TTC549 (cell line): ENCODE data around the gene CLDN14.

Experiments used
- FAIRE-seq: peaks from 2 replicates; lab custom pipeline; 2012; peaks lifted over from hg19 to GRCh38; lab: Jason Lieb, UNC

The CLDN14 gene

DNA sequence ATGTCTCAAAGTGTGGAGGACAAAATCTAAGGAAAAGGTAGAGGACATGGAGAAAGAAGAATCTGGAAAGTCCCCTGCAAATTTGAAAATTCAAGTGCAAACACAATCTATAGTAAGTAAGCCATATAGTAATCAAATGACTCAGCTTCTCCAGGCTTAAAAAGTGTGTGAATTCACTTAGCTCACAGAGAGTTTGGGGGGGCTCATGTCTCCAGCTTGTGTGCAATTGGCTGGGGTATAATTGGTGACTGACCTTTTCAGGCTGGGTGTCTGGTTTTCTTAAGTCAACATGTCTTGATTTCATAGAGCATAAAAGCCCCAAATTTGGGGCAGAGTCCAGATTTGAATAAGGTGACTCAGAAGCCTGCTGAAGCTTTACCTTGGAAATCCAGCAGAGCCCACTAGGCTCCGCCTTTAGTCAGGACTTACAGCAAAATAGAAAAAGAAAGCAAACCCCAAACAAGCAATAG lies 8.6 kb downstream of the CLDN14 start:
- FAIRE-seq = no peak

DNA sequence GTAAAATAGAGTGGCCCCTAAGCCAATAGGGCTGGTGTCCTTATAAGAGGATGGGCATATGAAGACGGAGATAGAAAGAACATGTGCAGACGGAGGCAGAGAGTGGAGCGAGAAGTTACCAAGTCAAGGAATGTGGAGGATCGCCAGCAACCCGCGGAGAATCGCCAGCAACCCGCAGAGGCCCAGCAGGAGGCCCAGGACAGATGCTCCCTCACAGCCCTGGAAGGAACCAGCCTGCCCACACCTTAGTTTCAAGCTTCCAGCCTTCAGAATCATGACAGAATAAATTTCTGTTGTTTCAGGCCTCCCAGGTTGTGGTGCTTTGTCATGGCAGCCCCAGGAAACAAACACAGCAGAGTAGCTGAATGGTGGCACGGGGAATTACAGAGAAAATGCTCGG lies 9.6 kb downstream of the CLDN14 start:
- no peak for FAIRE-seq

DNA sequence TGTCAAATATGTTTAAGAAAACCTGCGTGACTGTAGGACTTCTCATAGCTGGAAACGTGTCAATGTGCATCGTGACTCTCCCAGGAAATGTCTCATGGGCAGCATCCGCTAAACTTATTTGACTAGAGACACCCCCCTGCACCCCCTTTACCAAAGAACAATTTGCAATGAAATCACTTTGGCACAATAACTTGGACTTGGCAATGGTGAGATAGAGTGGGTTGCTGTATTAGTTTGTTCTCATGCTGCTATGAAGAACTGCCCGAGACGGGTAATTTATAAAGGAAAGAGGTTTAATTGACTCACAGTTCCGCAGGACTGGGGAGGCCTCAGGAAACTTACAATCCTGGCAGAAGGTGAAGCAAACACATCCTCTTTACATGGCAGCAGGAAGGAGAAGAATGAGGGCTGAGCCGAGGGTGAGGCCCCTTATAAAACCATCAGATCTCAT lies 13.8 kb downstream of the CLDN14 start:
- FAIRE-seq = no peak

DNA sequence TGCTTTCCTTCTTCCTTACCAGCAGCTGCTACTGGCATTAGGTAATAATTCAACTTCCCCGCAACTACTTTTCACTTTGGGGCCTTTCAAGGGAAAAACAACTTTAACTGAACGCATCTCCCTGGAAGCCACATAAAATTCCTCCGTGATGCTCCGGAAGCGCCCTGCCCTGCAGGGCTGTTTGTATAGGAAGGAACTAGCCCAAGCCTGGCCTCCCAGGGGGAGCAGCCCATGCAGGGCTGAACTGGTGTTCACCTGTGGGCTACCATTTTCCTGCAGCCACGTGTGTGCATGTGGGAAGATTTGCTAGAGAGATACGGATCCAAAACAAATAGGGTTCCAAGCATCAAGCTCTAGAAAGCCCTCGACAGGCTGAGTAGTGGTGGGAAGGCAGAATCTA lies 14.4 kb downstream of the CLDN14 start:
- no peak for FAIRE-seq

DNA sequence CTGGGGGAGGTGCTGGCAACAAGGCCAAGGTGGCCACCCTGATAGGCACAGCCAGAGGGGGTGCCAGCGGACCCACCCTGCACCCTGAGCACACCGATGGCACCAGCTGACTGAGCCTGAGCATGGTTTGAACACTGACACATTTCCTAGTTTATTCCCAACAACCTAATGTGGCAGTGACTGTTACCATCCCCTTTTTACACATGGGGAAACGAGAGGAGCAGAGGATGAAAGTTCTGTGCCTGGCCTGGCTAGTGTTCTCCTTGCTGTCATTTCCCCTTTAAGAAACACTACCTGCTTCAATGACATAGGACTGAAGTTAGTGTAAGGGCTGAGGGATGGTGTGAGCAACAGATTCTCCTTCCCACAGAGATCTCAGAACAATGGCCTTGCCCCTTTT lies 15.3 kb downstream of the CLDN14 start:
- FAIRE-seq = no peak

DNA sequence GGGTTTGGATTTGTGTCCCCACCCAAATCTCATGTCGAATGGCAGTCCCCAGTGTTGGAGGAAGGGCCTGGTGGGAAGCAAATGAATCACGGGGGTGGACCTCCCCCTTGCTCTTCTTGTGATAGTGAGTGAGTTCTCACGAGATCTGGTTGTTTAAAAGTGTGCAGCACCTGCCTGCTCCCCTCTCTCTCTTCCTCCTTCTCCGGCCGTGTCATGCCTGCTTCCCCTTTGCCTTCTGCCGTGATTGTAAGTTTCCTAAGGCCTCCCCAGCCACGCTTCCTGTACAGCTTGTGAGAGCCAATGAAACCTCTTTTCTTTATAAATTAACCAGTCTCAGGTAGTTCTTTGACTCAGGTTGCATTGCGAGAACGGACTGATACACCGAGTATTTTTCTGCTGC lies 15.9 kb downstream of the CLDN14 start:
- no peak for FAIRE-seq

DNA sequence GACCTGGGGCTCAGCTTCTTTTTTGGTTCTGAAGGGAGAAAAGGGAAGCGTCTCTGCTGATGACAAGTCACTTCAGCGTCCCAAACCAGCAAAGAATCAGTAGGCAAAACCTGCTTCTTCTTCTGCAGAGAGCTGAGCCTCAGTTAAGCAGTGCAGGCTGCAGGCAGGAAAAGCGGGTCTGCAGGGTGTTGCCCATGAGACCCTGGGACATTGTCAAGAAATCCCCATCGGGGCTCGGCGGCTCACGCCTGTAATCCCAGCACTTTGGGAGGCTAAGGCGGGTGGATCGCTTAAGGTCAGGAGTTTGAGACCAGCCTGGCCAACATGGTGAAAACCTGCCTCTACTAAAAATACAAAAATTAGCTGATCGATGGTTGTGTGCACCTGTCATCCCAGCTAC lies 16.7 kb downstream of the CLDN14 start:
- FAIRE-seq = no peak

DNA sequence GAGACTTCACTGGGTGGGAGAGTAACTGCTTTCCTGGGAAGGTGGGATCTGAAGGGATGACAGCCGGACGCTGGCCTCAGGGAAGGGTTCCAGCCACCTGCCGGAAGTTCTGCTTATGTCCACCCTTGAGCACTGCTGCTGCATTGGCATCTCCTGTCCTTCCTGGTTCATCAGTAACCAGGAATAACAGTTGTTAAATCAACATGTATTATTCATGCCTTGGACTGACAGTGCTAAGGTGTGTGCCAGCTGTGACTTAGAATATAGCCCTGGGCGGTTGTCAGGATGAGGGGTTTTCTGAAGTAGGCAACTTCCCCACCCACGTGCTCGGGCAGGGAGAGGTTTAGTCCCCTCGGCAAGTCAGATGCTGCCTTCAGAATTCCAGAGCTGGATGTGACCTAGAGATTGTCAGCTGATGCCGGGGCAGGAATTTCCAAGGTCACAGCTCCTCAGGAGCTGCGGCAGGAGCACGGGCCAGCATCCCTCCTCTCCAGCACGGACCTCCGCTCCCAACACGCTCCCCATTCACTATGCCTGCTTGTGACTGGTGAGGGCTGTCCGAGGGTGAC lies 17.9 kb downstream of the CLDN14 start:
- FAIRE-seq = no peak

DNA sequence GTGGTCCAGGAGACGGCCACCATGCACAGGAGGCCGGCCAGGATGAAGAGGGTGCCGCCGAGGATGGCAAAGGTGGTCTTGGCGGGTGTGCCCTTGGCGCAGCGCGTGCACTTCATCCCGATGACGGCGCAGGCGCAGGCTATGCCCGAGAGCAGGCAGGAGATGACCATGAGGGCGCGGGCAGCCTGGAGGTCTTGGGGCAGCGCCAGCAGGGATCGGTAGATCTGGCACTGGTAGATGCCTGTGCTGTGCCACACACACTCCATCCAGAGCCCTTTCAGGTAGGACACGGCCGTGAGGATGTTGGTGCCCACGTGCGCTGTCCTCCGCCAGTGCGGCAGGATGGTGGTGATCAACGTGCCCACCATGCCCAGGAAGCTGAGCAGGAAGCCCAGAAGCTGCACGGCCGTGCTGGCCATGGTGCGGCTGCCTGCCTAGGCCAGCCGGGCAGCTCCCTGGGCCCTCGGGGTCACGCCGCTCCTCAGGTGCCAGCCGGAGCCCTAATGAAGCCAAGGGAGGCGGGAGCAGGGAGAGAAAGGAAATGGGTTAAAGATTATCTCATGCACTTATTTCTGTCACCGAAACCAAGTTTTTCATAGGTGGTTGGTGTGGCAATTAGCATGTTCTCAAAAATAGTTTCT lies 18.5 kb downstream of the CLDN14 start:
- no peak for FAIRE-seq

DNA sequence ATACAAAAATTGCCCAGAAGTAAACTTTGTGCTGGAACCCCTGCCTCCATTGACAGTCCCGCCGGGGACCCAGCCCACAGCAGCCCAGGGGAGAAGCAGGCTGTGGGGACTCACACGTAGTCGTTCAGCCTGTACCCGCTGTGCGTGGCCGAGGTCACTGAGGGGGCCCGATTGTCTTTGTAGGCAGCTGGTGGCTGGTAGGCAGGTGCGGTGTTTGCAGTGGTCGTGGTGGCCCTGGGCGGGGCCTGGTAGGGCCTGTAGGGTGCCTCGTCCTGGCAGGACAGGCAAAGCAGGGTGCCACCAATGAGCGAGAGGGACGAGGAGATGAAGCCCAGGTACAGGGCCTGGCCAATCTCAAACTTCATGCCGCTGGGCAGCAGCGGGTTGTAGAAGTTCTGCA lies 19.1 kb downstream of the CLDN14 start:
- no peak for FAIRE-seq

DNA sequence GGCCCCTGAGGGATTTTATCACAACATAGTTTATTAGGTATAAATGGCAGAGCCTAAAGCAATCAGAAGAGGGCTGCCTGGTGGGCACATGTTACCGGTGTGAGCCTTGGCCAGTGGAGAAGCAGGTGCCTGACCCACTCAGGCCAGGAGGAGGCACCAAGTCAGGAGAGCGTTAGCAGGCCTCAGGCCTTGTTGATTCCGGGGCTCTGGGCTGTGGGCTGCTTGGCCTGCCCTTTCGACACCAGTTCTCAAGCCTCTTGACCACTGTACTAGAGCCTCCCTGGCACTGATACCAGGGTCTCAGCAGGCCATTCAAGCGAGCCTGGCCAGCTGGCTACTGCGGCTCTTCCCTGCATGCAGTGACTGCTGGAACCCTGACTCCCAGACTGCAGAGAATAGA lies 20.8 kb downstream of the CLDN14 start:
- no peak for FAIRE-seq

DNA sequence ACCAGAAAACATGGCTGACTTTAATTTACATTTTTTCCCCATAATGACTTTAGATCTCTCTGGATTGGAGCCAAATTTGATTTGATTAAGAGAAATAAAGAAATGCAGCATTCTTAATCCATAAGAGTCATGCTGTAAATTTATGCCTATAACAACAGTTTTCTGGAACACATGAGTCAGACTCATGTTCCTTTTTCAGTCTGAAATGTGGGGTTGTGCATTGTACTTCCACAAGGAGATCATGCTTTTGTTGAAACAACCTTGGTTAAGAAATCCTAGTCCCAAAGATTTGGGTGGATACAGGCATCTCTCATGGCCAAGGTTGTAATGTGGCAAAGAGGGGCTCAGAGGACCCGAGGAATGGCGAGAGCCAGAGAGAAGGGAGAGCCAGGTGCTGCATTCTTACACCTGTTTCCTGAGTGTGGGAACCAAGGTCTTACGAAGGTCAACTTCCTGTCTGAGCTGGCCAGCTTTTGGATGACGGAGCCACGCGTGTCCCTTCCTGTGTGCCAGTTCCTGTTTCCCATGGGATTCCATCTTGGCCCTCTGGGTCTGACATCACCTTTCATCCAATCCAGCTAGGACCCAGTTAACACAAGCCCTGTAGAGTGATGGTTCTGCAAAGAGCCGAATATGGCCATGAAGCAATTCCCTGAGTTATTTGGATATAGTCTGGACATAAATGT lies 23.1 kb downstream of the CLDN14 start:
- FAIRE-seq = no peak

DNA sequence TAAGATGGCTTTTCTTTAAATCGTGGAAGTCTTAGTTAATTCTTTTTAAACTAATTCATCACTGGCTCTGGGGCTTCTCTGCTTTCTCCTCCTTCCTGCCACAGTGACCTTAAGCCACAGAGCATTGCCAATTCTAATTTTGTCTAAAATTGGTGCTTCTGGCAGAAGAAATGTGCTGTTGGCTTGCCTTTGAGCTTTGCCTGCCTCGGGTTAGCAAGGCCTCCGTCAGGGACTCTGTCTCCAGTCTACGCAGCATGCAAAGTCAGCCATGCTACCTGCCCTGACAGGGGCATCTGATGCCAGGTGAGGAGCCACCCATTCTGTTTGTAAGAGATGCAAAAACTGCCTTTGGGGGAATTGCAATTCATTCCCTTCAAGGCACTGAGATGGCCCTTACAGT lies 25.2 kb downstream of the CLDN14 start:
- FAIRE-seq = no peak

DNA sequence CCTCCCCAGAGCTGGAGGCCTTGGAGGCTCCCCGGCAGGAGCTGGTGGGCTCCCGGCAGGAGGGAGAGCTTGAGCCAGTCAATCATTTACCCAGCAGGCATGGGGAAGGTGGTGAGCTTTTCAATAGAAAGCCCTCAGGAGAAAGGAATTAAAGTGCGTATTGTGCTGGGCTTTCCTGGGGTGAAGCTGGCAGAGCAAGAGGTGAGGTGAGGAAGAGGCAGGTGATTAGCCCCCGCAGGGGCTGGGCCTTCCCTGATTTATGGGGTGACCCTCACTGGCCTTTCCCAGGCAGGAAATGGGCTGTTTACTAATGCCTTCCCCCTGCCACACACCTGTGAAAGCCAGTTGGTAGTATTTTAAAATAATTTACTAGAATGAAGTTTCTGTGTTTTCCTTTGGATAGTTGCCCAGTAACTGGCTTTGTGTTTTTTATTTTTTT lies 25.8 kb downstream of the CLDN14 start:
- no peak for FAIRE-seq

DNA sequence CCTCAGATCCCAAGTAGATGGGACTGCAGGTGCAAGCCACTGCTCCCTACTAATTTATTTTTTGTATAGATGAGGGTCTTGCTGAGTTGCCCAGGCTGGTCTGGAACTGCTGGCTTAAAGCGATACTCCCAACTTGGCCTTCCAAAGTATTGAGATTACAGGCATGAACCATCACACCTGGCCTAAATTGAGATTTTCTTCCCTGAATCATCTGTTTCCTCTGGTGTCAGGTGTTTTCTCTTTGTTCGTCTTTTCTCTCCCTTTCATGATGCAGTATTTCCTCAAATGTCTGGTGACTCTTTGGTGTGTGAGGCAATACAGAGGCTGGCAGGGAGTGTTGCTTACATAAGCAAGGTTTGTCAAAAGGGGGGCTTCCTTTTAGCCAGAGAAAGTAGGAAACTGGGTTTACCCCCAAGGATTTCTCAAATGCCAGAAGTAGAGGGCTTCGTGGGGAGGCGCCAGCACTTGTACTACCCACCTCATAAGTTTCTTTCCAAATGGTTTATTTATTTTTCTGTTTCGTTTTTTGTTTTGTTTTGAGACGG lies 27.6 kb downstream of the CLDN14 start:
- FAIRE-seq = no peak

DNA sequence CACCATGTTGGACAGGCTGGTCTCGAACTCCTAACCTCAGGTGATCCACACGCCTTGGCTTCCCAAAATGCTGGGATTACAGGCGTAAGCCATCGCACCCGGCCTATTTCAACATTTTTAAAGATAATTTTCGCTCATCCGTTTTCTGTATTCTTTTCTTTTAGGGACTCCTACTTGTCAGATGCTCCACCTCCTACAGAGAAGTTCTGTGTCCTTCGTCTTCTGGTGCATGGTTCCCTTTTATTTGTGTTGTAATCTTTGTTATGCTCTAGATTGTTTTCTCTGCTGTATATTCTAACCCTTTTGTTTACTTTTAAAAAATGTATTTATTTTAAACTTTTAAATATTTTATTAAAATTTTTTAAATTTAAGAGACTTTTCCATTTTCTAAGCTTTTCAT lies 28.4 kb downstream of the CLDN14 start:
- FAIRE-seq = no peak

DNA sequence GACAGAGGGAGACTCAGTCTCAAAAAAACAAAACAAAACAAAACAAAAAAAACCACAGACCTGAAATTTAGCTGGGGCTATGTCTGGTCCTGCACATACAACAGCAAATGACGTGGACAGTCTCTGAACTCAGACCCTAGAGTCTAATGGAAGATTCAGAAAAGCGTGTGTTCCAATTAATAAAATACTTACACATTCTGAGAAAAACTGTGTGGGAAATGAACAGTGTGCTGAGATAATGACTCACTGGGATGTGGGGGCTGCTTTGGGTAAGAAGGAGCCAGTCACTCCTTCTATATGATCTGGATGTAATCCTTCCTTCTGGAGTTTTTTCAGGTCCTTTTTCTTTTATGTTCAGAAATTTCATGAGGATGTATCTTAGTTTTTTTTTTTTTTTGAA lies 29.4 kb downstream of the CLDN14 start:
- FAIRE-seq = no peak

DNA sequence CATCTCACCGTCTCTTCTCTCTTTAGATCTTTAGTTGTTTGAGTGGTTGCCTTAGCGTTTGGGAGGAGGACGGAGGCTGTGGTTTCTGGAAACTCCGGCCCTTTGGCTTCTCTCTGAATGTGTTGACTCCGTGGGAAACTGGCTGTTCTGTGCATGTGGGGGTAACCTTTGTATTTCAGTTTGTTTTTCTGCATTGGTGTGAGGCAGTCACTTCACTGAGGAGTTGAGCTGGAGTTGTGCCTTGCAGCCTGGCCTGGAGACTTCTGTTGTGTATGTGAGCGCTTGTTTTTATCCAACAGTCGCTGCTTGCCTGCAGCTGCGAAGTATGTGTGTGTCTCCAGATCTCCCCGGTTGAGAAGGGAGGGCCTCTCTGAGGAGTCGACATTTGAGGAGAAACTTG lies 33.6 kb downstream of the CLDN14 start:
- no peak for FAIRE-seq

DNA sequence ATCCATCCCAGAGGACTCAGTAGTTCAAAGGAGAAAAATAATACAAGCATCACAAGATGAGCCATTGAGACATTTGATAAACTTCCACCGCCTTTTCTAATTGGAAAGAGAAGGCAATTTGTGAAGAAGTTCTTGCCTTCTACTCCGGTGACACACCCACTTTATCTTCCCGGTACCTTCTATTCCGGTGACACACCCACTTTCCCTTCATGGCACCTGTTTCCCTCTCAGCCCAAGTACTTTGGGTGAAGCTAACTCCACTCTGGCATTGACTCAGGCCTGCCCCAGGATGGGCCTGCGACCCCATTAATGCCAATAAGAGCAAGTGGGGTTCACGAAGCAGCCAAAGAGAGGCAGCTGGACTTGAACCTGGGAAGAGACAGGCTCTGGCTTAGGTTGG lies 38.2 kb downstream of the CLDN14 start:
- FAIRE-seq = no peak

DNA sequence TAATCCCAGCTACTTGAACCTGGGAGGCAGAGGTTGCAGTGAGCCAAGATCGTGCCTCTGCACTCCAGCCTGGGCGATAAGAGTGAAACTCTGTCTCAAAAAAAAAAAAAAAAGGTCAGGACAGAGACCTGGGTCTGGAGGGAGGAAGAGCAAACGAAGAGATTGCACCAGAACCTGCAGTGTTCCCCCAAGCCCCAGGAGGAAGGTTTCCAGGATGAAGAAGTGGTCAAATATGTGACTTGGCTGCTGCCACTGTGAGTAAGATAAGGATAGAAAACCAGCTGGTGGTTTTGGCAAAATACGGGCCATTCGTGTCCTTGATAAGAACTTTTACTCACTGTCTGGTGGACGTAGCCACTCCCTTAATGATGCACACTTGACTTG lies 42.2 kb downstream of the CLDN14 start:
- no peak for FAIRE-seq

DNA sequence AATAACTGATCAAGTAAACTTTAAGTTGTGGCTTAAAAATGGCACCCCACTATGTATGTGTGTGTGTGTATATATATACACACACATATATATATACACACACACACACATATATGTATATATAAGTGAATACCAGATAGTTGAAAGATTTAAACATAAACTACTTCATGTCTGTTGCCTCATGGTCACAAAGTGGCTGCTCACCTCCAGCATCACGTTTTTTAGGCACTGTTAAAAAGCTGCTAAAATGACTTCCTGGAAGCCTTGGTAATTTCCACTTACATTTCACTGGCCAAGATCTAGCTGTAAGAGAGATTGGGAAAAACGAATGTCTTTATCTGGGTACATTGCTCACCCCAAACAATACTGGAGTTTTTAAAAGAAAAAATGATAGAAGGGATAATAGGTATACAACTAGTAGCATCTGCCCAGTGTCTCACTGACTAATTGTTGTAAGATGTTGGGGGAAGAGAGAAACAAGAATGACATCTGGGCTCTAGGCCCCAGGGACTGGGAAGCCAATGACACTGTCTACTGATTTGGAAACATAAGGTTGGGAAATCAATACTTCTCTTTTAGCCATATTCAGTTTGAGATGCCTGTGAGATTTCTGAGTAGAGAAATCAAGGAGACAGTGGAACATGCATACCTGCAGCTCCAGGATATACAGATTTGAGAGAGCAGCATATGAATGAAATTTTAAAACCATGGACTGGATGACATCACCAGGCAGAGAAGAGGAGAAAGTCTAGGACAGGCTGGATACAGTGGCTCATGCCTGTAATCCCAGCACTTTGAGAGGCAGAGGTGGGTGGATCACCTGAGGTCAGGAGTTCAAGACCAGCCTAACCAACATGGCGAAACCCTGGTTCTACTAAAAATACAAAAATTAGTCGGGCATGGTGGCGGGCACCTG lies 42.8 kb downstream of the CLDN14 start:
- FAIRE-seq = no peak

DNA sequence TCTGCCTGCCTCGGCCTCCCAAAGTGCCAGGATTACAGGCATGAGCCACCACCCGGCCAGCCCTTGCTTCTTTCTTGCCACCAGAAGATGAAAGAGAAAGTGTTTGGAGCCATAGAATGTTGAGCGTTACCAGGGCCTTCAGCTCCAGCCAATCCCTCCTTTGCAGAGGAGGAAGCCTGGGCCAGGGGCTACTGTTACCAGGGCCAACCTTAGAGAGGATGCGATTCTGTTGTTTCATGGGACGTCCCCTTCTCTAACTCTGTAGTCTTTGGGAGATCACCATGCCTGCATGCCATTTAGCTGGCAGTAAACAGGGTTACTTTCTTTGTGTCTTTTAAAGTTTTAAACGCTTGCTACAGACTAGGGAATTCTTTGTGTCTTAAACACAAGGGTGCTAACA lies 45.8 kb downstream of the CLDN14 start:
- no peak for FAIRE-seq
